Loucy (cell line): Measurements from ENCODE around the gene UBL5.

Experiments used
- H2AFZ ChIP-seq: fragments of 200-600 bp; sonication (generic); 2 replicates; pipeline ENCODE4 v1.6.0; 2016; ENCODE audit warnings: antibody characterized with exemption, mild to moderate bottlenecking, low read length, moderate library complexity
- H3F3A ChIP-seq: fragments of 200-600 bp; 2 replicates; pipeline ENCODE4 v1.6.0; 2016; ENCODE audit warnings: antibody characterized with exemption, low read depth, mild to moderate bottlenecking
- H3K27me3 ChIP-seq: fragments of 200-600 bp; sonication (generic); 2 replicates; pipeline ENCODE4 v1.6.1; 2014; ENCODE audit warnings: low read length, mild to moderate bottlenecking; ENCODE audit not compliant: insufficient read depth, poor library complexity, severe bottlenecking
- H3K36me3 ChIP-seq: fragments of 200-600 bp; sonication (generic); 2 replicates; pipeline ENCODE4 v1.6.1; 2016; ENCODE audit warnings: low read length; ENCODE audit not compliant: insufficient read depth
- H3K4me1 ChIP-seq: fragments of 200-600 bp; sonication (generic); 2 replicates; pipeline ENCODE4 v1.5.1; 2014; ENCODE audit warnings: low read length, mild to moderate bottlenecking; ENCODE audit not compliant: insufficient read depth, poor library complexity, severe bottlenecking
- H3K4me2 ChIP-seq: fragments of 200-600 bp; sonication (generic); 2 replicates; pipeline ENCODE4 v1.6.0; 2014; ENCODE audit warnings: antibody characterized with exemption, low read length, low read depth, mild to moderate bottlenecking; ENCODE audit not compliant: poor library complexity, severe bottlenecking
- H3K4me3 ChIP-seq: fragments of 200-600 bp; sonication (generic); 2 replicates; pipeline ENCODE4 v1.5.1; 2014; ENCODE audit warnings: low read length, mild to moderate bottlenecking, mixed read lengths; ENCODE audit not compliant: poor library complexity, severe bottlenecking
- H3K79me2 ChIP-seq: fragments of 200-600 bp; sonication (generic); 2 replicates; pipeline ENCODE4 v1.6.1; 2014; ENCODE audit warnings: low read length; ENCODE audit not compliant: insufficient read depth
- H3K9ac ChIP-seq: fragments of 200-600 bp; sonication (generic); 2 replicates; pipeline ENCODE4 v1.6.0; 2014; ENCODE audit warnings: mild to moderate bottlenecking, low read depth, low read length, moderate library complexity; ENCODE audit not compliant: poor library complexity, severe bottlenecking
- H3K9me2 ChIP-seq: fragments of 200-600 bp; sonication (generic); replicated peaks from 2 replicates; pipeline ENCODE4 v1.6.1; 2016; ENCODE audit warnings: low read depth, low read length, mixed read lengths
- H3K9me3 ChIP-seq: fragments of 200-600 bp; sonication (generic); 2 replicates; pipeline ENCODE4 v1.6.1; 2014; ENCODE audit warnings: mild to moderate bottlenecking, antibody characterized with exemption, low read length, low read depth; ENCODE audit not compliant: insufficient read depth
- H4K20me1 ChIP-seq: fragments of 200-600 bp; sonication (generic); 2 replicates; pipeline ENCODE4 v1.6.0; 2014; ENCODE audit warnings: antibody characterized with exemption, low read length, mild to moderate bottlenecking; ENCODE audit not compliant: insufficient read depth, poor library complexity, severe bottlenecking
- CTCF ChIP-seq: fragments of 200-600 bp; sonication (generic); conservative IDR thresholded peaks from 2 replicates; pipeline ENCODE4 v1.5.1; 2014; ENCODE audit warnings: mild to moderate bottlenecking, antibody characterized with exemption, low read length
- EZH2phosphoT487 ChIP-seq: fragments of 200-600 bp; IDR thresholded peaks from 2 replicates; pipeline ENCODE4 v1.6.1; 2018; ENCODE audit warnings: antibody characterized with exemption, mild to moderate bottlenecking, moderate library complexity, borderline replicate concordance

The UBL5 gene

GRCh38 chr19:9878511-9879196, 50.9 kb downstream of the UBL5 start:
- Histone ChIP-seq H3K9me3 (no peaks in the 10 kb centered on the region), H3K27me3 (no peaks in the 10 kb centered on the region), H3K36me3 (no peaks in the 10 kb centered on the region), H3K79me2 (no peaks in the 10 kb centered on the region), H3K4me2 (no peak overlapping the region), H4K20me1 (no peaks in the 10 kb centered on the region), H3F3A (no peaks in the 10 kb centered on the region), H3K4me3 (no peak overlapping the region), H2AFZ (no peak overlapping the region), H3K9me2 (no peaks in the 10 kb centered on the region), H3K4me1 (no peaks in the 10 kb centered on the region), H3K9ac (no peak overlapping the region)
- no peak for TF ChIP-seq CTCF
- no peak for TF ChIP-seq EZH2phosphoT487
